ENCODE results near the gene SH3BGRL3. TPM values are rescaled to one million over a fixed set of nuclear protein-coding genes. Genes with fewer than 3 reads are reported as not detected.

The SH3BGRL3 gene
- polyA plus RNA-seq, 2 of the 4 experiments (the other 2 are of a cell fraction): 38.7 to 78.6 TPM

- FAIRE-seq: no peak
- ATAC-seq: peak; percentile 88 to 97
- POLR2A ChIA-PET: no interaction called here
- H3K9me3 ChIP-seq: no peaks in the 10 kb centered on the region
- no peak for TF ChIP-seq HDAC2 (IDR thresholded peaks at IDR 0.05)
- TF ChIP-seq HOXB13 (CRISPR knock-in tag; IDR thresholded peaks at IDR 0.05; ENCODE audit: low read depth): no peak
- no peak for TF ChIP-seq ELK1 (IDR thresholded peaks at IDR 0.05; ENCODE audit: low read depth, low read length)
- TF ChIP-seq GATA3 (IDR thresholded peaks at IDR 0.05; ENCODE audit: borderline replicate concordance): no peak
- peak; percentile 63 for TF ChIP-seq CTCF (IDR thresholded peaks at IDR 0.05)
- no peak for TF ChIP-seq JUNB (IDR thresholded peaks at IDR 0.05)
- TF ChIP-seq ZC3H11A (IDR thresholded peaks at IDR 0.05): no peak
- TF ChIP-seq KDM5A (IDR thresholded peaks at IDR 0.05): no peak
- no peak for TF ChIP-seq RFX5 (IDR thresholded peaks at IDR 0.05)
- peak; percentile 67 for TF ChIP-seq SMC3 (IDR thresholded peaks at IDR 0.05)
- TF ChIP-seq FOXS1 (CRISPR knock-in tag; IDR thresholded peaks at IDR 0.05): no peak
- no peak for TF ChIP-seq E2F6 (IDR thresholded peaks at IDR 0.05; ENCODE audit: borderline replicate concordance, low read depth)
- TF ChIP-seq EHF (CRISPR knock-in tag; IDR thresholded peaks at IDR 0.05): no peak
- TF ChIP-seq TFCP2L1 (CRISPR knock-in tag; IDR thresholded peaks at IDR 0.05): no peak
- TF ChIP-seq ZSCAN20 (CRISPR knock-in tag; IDR thresholded peaks at IDR 0.05): no peak
- no peak for TF ChIP-seq KDM1A (IDR thresholded peaks at IDR 0.05; ENCODE audit: low read depth)
- TF ChIP-seq MAZ (IDR thresholded peaks at IDR 0.05; ENCODE audit: borderline replicate concordance, low read depth, low read length): 0 out of 2 replicates have a peak, but pooled peaks have one; percentile 42
- TF ChIP-seq FOSL2 (IDR thresholded peaks at IDR 0.05): no peak
- no peak for TF ChIP-seq FOSL2 (CRISPR knock-in tag; IDR thresholded peaks at IDR 0.05)
- no peak for TF ChIP-seq CBX2 (IDR thresholded peaks at IDR 0.05; ENCODE audit: borderline replicate concordance, low read depth)
- TF ChIP-seq HES2 (IDR thresholded peaks at IDR 0.05): no peak
- no peak for TF ChIP-seq HOXA7 (CRISPR knock-in tag; IDR thresholded peaks at IDR 0.05)
- TF ChIP-seq BHLHE40 (IDR thresholded peaks at IDR 0.05; ENCODE audit: low read depth, low read length): no peak
- no peak for TF ChIP-seq RARB (CRISPR knock-in tag; IDR thresholded peaks at IDR 0.05)
- TF ChIP-seq RAD21 (conservative IDR thresholded peaks at IDR 0.05 in 1 of 2, IDR thresholded peaks at IDR 0.05 in 1 of 2): peak; percentile 78 to 88
- TF ChIP-seq NR3C1 (IDR thresholded peaks at IDR 0.05): no peak
- peak; percentile 50 for TF ChIP-seq CHD2 (IDR thresholded peaks at IDR 0.05; ENCODE audit: low read length, partially characterized antibody)
- peak; percentile 69 to 75 for DNase-seq (ENCODE audit: low read depth in 1 of 2, low spot score in 1 of 2)
- whole genome bisulfite sequencing (ENCODE audit: missing lambda C conversion rate): 29% methylated on average over 10 of the region's 16 CpGs
- 0 out of 3 replicates have a peak, but pooled peaks cover 5% of the 10 kb centered on the region for H3K4me1 ChIP-seq
- peak overlapping the region; percentile 37; the same call in 2 of the 3 replicates for H3K4me2 ChIP-seq
- CTCF ChIA-PET: interaction anchor here (0.6 to 14.3 kb wide), 53 partner anchors 10 to 695 kb away, joined by 3 to 128 read pairs (median 4); partner anchors contain the start of genes C1orf232, CATSPER4, CEP85 and SH3BGRL3
- peak overlapping the region in 1 of 2 experiments; percentile 67; a peak in 3 of 6 replicates for H3K27ac ChIP-seq
- no peak overlapping the region for H3K4me3 ChIP-seq
Observed at GRCh38 chr1:26321315-26322041, 41.6 kb downstream of the SH3BGRL3 start.

Measured in A549 (cell line).